IMR-90 (cell line): ENCODE data around the gene TAOK1. TPM values are rescaled to one million over a fixed set of nuclear protein-coding genes. Genes with fewer than 3 reads are reported as not detected.

ENCODE experiments used
- ATAC-seq: fragments of 200-7000 bp; cut with Tn5 transposase; 2 replicates; pipeline ENCODE4 v1.9.1; 2020; ENCODE audit warnings: low read depth, mild to moderate bottlenecking, moderate library complexity
- BruUV-seq: library from RNA; stranded (reverse); fragments of 400-500 nt; replicated peaks from 2 replicates; lab custom pipeline; 2021; lab: Mats Ljungman, UMichigan
- CTCF ChIA-PET: fragments of 300-600 bp; formaldehyde crosslinking; extraction: SDS; loops from one replicate; lab custom pipeline; 2021; ENCODE audit warnings: antibody characterized with exemption; lab: Yijun Ruan, JAX
- POLR2A ChIA-PET: fragments of 300-600 bp; sonication (Branson Sonifier 250); formaldehyde crosslinking; loops from one replicate; lab custom pipeline; 2022; ENCODE audit warnings: antibody characterized with exemption; ENCODE audit not compliant: unreplicated experiment; lab: Charles Lee
- DNase-seq: peaks from one replicate; pipeline ENCODE4 v3.0.0; 2013
- H2AFZ ChIP-seq: replicated peaks from 2 replicates; pipeline ENCODE3; 2013; ENCODE audit warnings: low read length, mild to moderate bottlenecking; ENCODE audit not compliant: poor library complexity
- H2AK5ac ChIP-seq: 2 replicates; pipeline ENCODE4 v1.6.1; 2013; ENCODE audit warnings: low read depth, low read length, inconsistent platforms
- H2AK9ac ChIP-seq: replicated peaks from 2 replicates; pipeline ENCODE3; 2013; ENCODE audit warnings: mild to moderate bottlenecking, low read depth, low read length, moderate library complexity; ENCODE audit not compliant: poor library complexity
- H2BK120ac ChIP-seq: 2 replicates; pipeline ENCODE4 v1.6.1; 2013; ENCODE audit warnings: low read depth, low read length, inconsistent platforms
- H2BK15ac ChIP-seq: 3 replicates; pipeline ENCODE4 v1.6.1; 2013; ENCODE audit warnings: low read depth, low read length, inconsistent platforms
- H2BK20ac ChIP-seq: 2 replicates; pipeline ENCODE4 v1.6.1; 2013; ENCODE audit warnings: low read depth, mild to moderate bottlenecking, inconsistent platforms, low read length, moderate library complexity
- H2BK5ac ChIP-seq: 2 replicates; pipeline ENCODE4 v1.6.1; 2013; ENCODE audit warnings: mild to moderate bottlenecking, low read depth, low read length, inconsistent platforms; ENCODE audit not compliant: poor library complexity, severe bottlenecking
- H3K14ac ChIP-seq: replicated peaks from 2 replicates; pipeline ENCODE4 v1.6.1; 2013; ENCODE audit warnings: low read depth, low read length, inconsistent platforms
- H3K18ac ChIP-seq: 2 replicates; pipeline ENCODE4 v1.6.1; 2013; ENCODE audit warnings: low read depth, low read length, control low read depth
- H3K23ac ChIP-seq: 2 replicates; pipeline ENCODE4 v1.6.1; 2013; ENCODE audit warnings: low read depth, low read length, inconsistent platforms
- H3K27ac ChIP-seq: 2 replicates; pipeline ENCODE4 v1.5.1; 2013; ENCODE audit warnings: mild to moderate bottlenecking, control low read depth, low read length; ENCODE audit not compliant: insufficient read depth
- H3K27me3 ChIP-seq: 2 replicates; pipeline ENCODE4 v1.6.1; 2013; ENCODE audit warnings: low read length; ENCODE audit not compliant: control insufficient read depth, insufficient read depth
- H3K36me3 ChIP-seq: 2 replicates; pipeline ENCODE4 v1.6.1; 2013; ENCODE audit warnings: low read length, mixed read lengths; ENCODE audit not compliant: control insufficient read depth, insufficient read depth
- H3K4ac ChIP-seq: 2 replicates; pipeline ENCODE4 v1.6.1; 2013; ENCODE audit warnings: low read depth, low read length, inconsistent platforms
- H3K4me1 ChIP-seq: 2 replicates; pipeline ENCODE4 v1.6.1; 2013; ENCODE audit warnings: low read length, mixed read lengths; ENCODE audit not compliant: control insufficient read depth, insufficient read depth
- H3K4me2 ChIP-seq: 2 replicates; pipeline ENCODE4 v1.6.1; 2013; ENCODE audit warnings: low read depth, mild to moderate bottlenecking, control low read depth, low read length, moderate library complexity
- H3K4me3 ChIP-seq: 2 replicates; pipeline ENCODE4 v1.5.1; 2013; ENCODE audit warnings: low read depth, mild to moderate bottlenecking, control low read depth, low read length, moderate library complexity; ENCODE audit not compliant: insufficient read depth
- H3K56ac ChIP-seq: 2 replicates; pipeline ENCODE4 v1.6.1; 2013; ENCODE audit warnings: low read length, inconsistent platforms; ENCODE audit not compliant: insufficient read depth; ENCODE audit errors: extremely low read depth
- H3K79me1 ChIP-seq, 2 experiments: 2 replicates each; pipeline ENCODE4 v1.6.1; 2013; ENCODE audit warnings: low read length in 2 of 2, inconsistent platforms in 1 of 2, low read depth in 1 of 2
- H3K9ac ChIP-seq: 2 replicates; pipeline ENCODE4 v1.6.1; 2013; ENCODE audit warnings: low read depth, low read length, control low read depth
- H3K9me1 ChIP-seq: 2 replicates; pipeline ENCODE4 v1.6.1; 2013; ENCODE audit warnings: low read length, inconsistent platforms; ENCODE audit not compliant: insufficient read depth
- H3K9me3 ChIP-seq: 2 replicates; pipeline ENCODE4 v1.6.1; 2013; ENCODE audit warnings: low read length; ENCODE audit not compliant: control insufficient read depth, insufficient read depth
- H4K20me1 ChIP-seq: 2 replicates; pipeline ENCODE4 v1.6.1; 2013; ENCODE audit warnings: low read length, inconsistent platforms; ENCODE audit not compliant: insufficient read depth
- H4K5ac ChIP-seq: 2 replicates; pipeline ENCODE4 v1.6.1; 2013; ENCODE audit warnings: mild to moderate bottlenecking, low read depth, low read length, control low read depth
- H4K8ac ChIP-seq, 2 experiments: 2 replicates each; pipeline ENCODE4 v1.6.1; 2013; ENCODE audit warnings: low read depth in 2 of 2, low read length in 2 of 2, control low read depth in 1 of 2, inconsistent platforms in 1 of 2
- H4K91ac ChIP-seq: 2 replicates; pipeline ENCODE4 v1.6.1; 2013; ENCODE audit warnings: low read depth, low read length, inconsistent platforms; ENCODE audit not compliant: insufficient read depth
- FOS ChIP-seq: fragments of 150-350 bp; IDR thresholded peaks from 2 replicates; pipeline ENCODE4 v1.6.1; 2016; ENCODE audit warnings: low read depth, low read length
- MAZ ChIP-seq: IDR thresholded peaks from 2 replicates; pipeline ENCODE4 v1.6.1; 2012; ENCODE audit warnings: low read depth, mild to moderate bottlenecking, low read length, improper control_type of control experiment, moderate library complexity, borderline replicate concordance
- MXI1 ChIP-seq: IDR thresholded peaks from 2 replicates; pipeline ENCODE4 v1.6.1; 2012; ENCODE audit warnings: low read depth, mild to moderate bottlenecking, low read length, moderate library complexity, borderline replicate concordance
- NFE2L2 ChIP-seq: fragments of 150-350 bp; IDR thresholded peaks from 2 replicates; pipeline ENCODE4 v1.6.1; 2016; ENCODE audit warnings: low read depth, mild to moderate bottlenecking, low read length
- RAD21 ChIP-seq: IDR thresholded peaks from 2 replicates; pipeline ENCODE4 v1.6.1; 2012; ENCODE audit warnings: low read length, improper control_type of control experiment
- RCOR1 ChIP-seq: IDR thresholded peaks from 2 replicates; pipeline ENCODE4 v1.6.1; 2012; ENCODE audit warnings: mild to moderate bottlenecking, low read length, improper control_type of control experiment; ENCODE audit not compliant: insufficient replicate concordance
- SMC3 ChIP-seq: fragments of 150-350 bp; IDR thresholded peaks from 2 replicates; pipeline ENCODE4 v1.6.1; 2016; ENCODE audit warnings: low read depth, mild to moderate bottlenecking, antibody characterized with exemption, low read length, moderate library complexity
- WGBS, 2 experiments: methylation state at CpG; one replicate each; pipeline versions ENCODE4 v1.1.5 to v1.1.7; 2013; ENCODE audit warnings: missing lambda C conversion rate in 2 of 2; ENCODE audit not compliant: insufficient read length in 1 of 2; ENCODE audit errors: extremely low coverage in 2 of 2; 5-methylcytosine and 5-hydroxymethylcytosine counted together
- dilution Hi-C: fragments of 300-500 bp; cut with HindIII; formaldehyde crosslinking; loops from one replicate; pipeline ENCODE4 v1.14.3; 2018; ENCODE audit warnings: low sequenced_read_pairs; ENCODE audit not compliant: unreplicated experiment
- in situ Hi-C: fragments of 300-500 bp; cut with MboI; formaldehyde crosslinking; loops from 3 replicates; pipeline ENCODE4 v1.14.3; 2019; ENCODE audit warnings: low sequenced_read_pairs, inconsistent platforms, mixed read lengths
- intact Hi-C: fragments of 100-400 bp; cut with micrococcal nuclease; formaldehyde crosslinking; loops from 2 replicates; pipeline ENCODE4 v1.10.0; 2022
- polyA plus RNA-seq, 3 experiments: library from polyadenylated mRNA; depleted of rRNA; stranded (reverse); fragments of >200 nt; gene quantifications; 2 replicates each; pipeline ENCODE4 v1.2.3, GENCODE V29; 2012; ENCODE audit warnings: low replicate concordance in 1 of 3
- total RNA-seq: library from RNA; depleted of rRNA; stranded (reverse); fragments of >200 nt; gene quantifications from 2 replicates; pipeline ENCODE4 v1.2.3, GENCODE V29; 2012

Gene TAOK1
- total and polyA plus RNA-seq, 2 of the 4 experiments (the other 2 are of a cell fraction): 9.8 to 91.8 TPM

DNA sequence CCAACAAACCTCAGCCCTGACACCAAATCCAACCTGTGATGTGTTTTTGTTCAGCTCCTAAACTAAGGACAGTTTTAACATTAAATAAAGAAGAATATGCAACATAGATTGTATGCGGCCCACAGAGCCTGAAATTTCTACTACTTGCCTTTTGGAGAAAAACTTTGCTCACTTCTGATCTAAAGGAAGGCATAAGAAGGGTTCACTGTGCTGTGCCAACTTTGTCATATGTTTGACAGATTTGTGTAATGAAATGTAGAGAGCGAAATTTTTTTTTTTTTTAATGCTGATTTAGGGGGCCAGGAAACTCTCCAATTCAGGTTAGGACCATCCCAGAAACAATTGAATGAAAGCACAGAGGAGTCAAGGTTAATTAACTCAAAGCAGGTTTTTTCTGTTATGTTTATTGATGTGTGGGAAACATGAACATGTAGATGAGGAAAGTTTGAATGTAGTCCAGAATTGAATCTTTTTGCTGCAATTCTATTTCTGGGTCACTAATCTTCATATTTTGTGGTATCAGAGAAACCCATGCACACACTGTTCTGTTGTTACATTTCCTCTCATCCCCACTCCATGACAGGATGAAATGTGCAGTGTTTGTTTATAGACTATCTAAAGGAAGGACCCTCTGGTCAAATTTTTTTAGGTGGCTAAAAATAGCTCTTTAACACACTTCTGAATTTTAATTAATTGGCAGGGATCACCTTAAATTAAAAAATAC lies 71.5 kb downstream of the TAOK1 start:
- no peak overlapping the region for H3K27ac ChIP-seq
- CTCF ChIA-PET: interaction anchor here (0.6 kb wide), 2 partner anchors 81 to 1130 kb away, joined by 3 read pairs; no protein-coding TSS in a partner anchor
- H3K27me3 ChIP-seq: no peaks in the 10 kb centered on the region
- H2BK120ac ChIP-seq: no peak overlapping the region
- no peak overlapping the region for H3K23ac ChIP-seq
- no peak overlapping the region for H4K91ac ChIP-seq
- no peak overlapping the region for H2AFZ ChIP-seq
- H2BK15ac ChIP-seq: no peak overlapping the region
- DNase-seq: no peak
- no peak overlapping the region for H3K4ac ChIP-seq
- H3K36me3 ChIP-seq: peaks cover 8% of the 10 kb centered on the region; the same call in 1 of the 2 replicates
- in situ Hi-C loops (no loop called here), dilution Hi-C loops (no loop called here), intact Hi-C loops (no loop called here)
- TF ChIP-seq RAD21 (no peak), FOS (no peak), NFE2L2 (no peak), MAZ (no peak), MXI1 (no peak), RCOR1 (no peak), SMC3 (no peak)
- no peak overlapping the region for H4K5ac ChIP-seq
- H3K9me1 ChIP-seq: no peaks in the 10 kb centered on the region; the same call in 1 of the 2 replicates
- WGBS, 2 experiments: no CpG with 5 or more reads among the region's 2 CpGs
- H3K4me1 ChIP-seq: no peaks in the 10 kb centered on the region
- H4K20me1 ChIP-seq: peaks cover 39% of the 10 kb centered on the region
- H3K56ac ChIP-seq: no peak overlapping the region
- no TSS peak for BruUV-seq
- no peak overlapping the region for H2BK20ac ChIP-seq
- H2BK5ac ChIP-seq: no peak overlapping the region
- no peak overlapping the region for H2AK5ac ChIP-seq
- ATAC-seq: no peak
- no peaks in the 10 kb centered on the region for H3K9me3 ChIP-seq
- no peak overlapping the region for H3K4me2 ChIP-seq
- no peak overlapping the region for H2AK9ac ChIP-seq
- no peak overlapping the region for H3K4me3 ChIP-seq
- POLR2A ChIA-PET: no interaction called here
- no peak overlapping the region for H4K8ac ChIP-seq
- no peak overlapping the region for H3K18ac ChIP-seq
- H3K9ac ChIP-seq: no peak overlapping the region
- no peak overlapping the region for H3K14ac ChIP-seq
- peaks cover 4 to 55% of the 10 kb centered on the region in 2 experiments; a peak in 3 of 4 replicates for H3K79me1 ChIP-seq
